Neural progenitor cell (in vitro differentiated cells): Measurements from ENCODE around the gene EAF1.

ENCODE experiments used
- CTCF ChIP-seq: fragments of 200-600 bp; sonication (generic); IDR thresholded peaks from 2 replicates; pipeline ENCODE4 v1.5.1; 2017; ENCODE audit warnings: antibody characterized with exemption, mild to moderate bottlenecking
- EZH2 ChIP-seq: fragments of 200-600 bp; sonication (generic); IDR thresholded peaks from 2 replicates; pipeline ENCODE4 v1.6.1; 2017; ENCODE audit warnings: antibody characterized with exemption, mild to moderate bottlenecking, moderate library complexity

GRCh38 chr3:15479400-15480224, 52.2 kb downstream of the EAF1 start:
- TF ChIP-seq CTCF: no peak
- no peak for TF ChIP-seq EZH2
